GM18511 (cell line): ENCODE results near the gene RNF183.
"Not testable (repeated sequence)": the region's sequence is repeated elsewhere in the genome, so short reads cannot be mapped to it uniquely, and the experiment has no call there.

Source experiments
- ATAC-seq: cut with Tn5 transposase; IDR thresholded peaks from one replicate; pipeline ENCODE4 v1.9.1; 2021; ENCODE audit warnings: mild to moderate bottlenecking, moderate library complexity; ENCODE audit not compliant: unreplicated experiment

RNF183 gene

GRCh38 chr9:113317777-113318176 is 14.6 kb upstream of the RNF183 start:
- ATAC-seq = no peak

GRCh38 chr9:113316030-113316429 is 12.9 kb upstream of the RNF183 start:
- no peak for ATAC-seq

GRCh38 chr9:113315231-113315630 is 12.1 kb upstream of the RNF183 start:
- ATAC-seq = no peak

GRCh38 chr9:113313261-113313660 is 10.1 kb upstream of the RNF183 start:
- no peak for ATAC-seq

GRCh38 chr9:113311961-113312360 is 8.8 kb upstream of the RNF183 start:
- ATAC-seq = no peak

GRCh38 chr9:113310538-113310937 is 7.4 kb upstream of the RNF183 start:
- no peak for ATAC-seq

GRCh38 chr9:113309204-113309813 is 6.1 kb upstream of the RNF183 start:
- ATAC-seq = no peak

GRCh38 chr9:113307396-113307975 is 4.3 kb upstream of the RNF183 start:
- no peak for ATAC-seq

GRCh38 chr9:113306566-113306965 is 3.4 kb upstream of the RNF183 start:
- no peak for ATAC-seq

GRCh38 chr9:113301548-113301947 is 1.6 kb downstream of the RNF183 start:
- no peak for ATAC-seq

GRCh38 chr9:113299800-113300292 is 3.3 kb downstream of the RNF183 start:
- ATAC-seq = no peak

- ATAC-seq = no peak
Observed at GRCh38 chr9:113298924-113299770, 4.0 kb downstream of the RNF183 start.

GRCh38 chr9:113298311-113298710 is 4.9 kb downstream of the RNF183 start:
- no peak for ATAC-seq

GRCh38 chr9:113296796-113297558 is 6.2 kb downstream of the RNF183 start:
- no peak for ATAC-seq

GRCh38 chr9:113296247-113296646 is 6.9 kb downstream of the RNF183 start:
- not testable (repeated sequence) for ATAC-seq

- ATAC-seq = no peak
Observed at GRCh38 chr9:113293285-113293878, 9.8 kb downstream of the RNF183 start.

GRCh38 chr9:113290052-113290607 is 13.0 kb downstream of the RNF183 start:
- no peak for ATAC-seq

- ATAC-seq = no peak
Observed at GRCh38 chr9:113289091-113289490, 14.1 kb downstream of the RNF183 start.

- no peak for ATAC-seq
Observed at GRCh38 chr9:113281356-113281755, 21.8 kb downstream of the RNF183 start.

GRCh38 chr9:113278840-113279239 is 24.3 kb downstream of the RNF183 start:
- ATAC-seq = no peak
